ENCODE measurements around the gene TEC.

DNA sequence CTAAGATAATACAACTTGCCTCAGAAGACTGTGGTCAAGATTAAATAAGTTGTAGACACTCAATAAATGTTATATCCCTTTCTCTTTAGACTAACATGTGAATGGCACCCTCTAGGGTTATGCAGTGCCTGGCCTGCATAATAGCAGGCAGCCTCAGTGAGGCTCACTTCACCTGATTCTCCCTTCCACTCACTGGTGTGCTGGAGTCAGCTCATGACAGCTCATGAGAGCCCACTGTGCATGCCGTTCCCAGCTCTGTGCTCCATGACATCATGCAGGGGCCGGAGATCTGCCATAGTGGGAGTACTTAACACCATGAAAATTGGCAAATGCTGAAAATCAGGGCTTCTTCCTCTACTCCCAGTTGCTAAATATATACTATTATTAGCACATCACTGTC, 64.5 kb downstream of the TEC start:
- TF ChIP-seq, protein P1, sequence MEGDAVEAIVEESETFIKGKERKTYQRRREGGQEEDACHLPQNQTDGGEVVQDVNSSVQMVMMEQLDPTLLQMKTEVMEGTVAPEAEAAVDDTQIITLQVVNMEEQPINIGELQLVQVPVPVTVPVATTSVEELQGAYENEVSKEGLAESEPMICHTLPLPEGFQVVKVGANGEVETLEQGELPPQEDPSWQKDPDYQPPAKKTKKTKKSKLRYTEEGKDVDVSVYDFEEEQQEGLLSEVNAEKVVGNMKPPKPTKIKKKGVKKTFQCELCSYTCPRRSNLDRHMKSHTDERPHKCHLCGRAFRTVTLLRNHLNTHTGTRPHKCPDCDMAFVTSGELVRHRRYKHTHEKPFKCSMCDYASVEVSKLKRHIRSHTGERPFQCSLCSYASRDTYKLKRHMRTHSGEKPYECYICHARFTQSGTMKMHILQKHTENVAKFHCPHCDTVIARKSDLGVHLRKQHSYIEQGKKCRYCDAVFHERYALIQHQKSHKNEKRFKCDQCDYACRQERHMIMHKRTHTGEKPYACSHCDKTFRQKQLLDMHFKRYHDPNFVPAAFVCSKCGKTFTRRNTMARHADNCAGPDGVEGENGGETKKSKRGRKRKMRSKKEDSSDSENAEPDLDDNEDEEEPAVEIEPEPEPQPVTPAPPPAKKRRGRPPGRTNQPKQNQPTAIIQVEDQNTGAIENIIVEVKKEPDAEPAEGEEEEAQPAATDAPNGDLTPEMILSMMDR (IDR thresholded peaks at IDR 0.05): no peak
- no peak for TF ChIP-seq POLR2A (IDR thresholded peaks at IDR 0.05)

Measured in testis (tissue), 2 donors.